Stimulated activated CD8-positive, alpha-beta memory T cell treated with anti-CD3 and anti-CD28 coated beads, Interleukin-7, amount 100 ng/mL, for 4 hours (primary cell): ENCODE measurements around the gene KLHL40.

Source experiments
- DNase-seq, 2 donors: peaks; one replicate each; pipeline ENCODE4 v3.0.0-alpha.2; 2020; ENCODE audit warnings: low read depth in 2 of 2

KLHL40 gene

DNA sequence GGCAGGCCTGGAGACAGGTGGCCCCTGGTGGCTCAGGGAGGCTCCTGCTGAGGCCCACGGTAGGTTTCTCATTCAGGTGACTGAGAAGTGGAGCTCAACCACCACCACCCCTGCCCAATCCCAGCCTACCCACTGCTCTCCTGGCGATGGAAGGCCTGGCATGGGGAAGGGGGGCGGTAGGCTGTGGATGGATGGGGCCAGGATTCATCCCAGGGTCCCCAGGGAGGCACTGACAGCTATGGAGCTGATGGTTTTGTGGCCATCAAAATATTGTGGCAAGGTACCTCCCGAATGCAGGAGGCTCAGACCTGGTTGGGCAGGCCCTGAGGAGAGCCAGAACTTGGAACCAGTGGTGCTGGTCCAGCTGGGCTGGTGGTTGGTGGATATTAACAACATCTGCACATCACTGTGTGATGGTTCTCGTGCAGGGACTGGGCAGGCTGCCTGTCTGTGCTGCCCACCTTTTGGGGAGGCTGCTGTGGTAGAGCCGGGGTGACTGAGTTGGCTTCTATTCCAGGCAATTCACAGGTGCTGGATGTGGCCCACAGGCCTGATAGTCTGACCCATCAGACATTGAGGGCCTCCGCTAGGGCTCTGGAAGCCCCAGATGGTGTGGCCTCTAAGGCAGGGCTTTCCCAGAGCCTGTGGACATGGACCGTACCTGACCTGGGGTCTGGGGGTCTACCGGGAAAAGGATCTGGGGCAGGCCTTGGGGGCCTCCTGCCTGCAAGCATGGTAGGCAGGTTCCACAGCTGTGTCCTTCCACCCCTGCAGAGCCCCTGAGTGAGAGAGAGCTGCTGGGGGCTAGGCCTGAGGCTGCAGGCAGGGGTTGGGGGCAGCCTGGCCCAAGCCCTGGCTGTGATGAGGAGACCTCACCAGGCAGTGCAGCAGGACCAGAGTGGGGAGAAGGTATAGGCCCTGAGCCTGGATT lies 28.4 kb upstream of the KLHL40 start:
- DNase-seq = no peak

DNA sequence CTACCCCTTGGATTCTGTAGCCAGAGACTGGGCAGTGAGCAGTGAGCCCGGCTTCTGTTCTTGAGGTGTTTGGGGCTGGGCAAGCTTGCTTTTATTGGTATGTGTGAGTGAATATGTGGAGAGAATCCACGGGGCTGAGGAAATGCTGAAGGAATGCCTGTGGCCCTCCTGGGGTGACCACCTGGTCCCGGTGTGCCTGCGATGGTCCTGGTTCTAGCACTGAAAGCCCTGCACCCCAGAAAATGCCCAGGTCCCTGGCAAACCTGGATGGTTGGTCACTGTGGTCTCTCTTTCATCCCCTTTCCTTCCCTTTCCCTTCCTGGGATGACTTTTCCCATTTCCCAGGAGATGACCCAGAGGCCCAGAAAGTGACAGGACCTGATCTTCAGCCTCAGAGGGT lies 27.7 kb upstream of the KLHL40 start:
- DNase-seq = no peak

DNA sequence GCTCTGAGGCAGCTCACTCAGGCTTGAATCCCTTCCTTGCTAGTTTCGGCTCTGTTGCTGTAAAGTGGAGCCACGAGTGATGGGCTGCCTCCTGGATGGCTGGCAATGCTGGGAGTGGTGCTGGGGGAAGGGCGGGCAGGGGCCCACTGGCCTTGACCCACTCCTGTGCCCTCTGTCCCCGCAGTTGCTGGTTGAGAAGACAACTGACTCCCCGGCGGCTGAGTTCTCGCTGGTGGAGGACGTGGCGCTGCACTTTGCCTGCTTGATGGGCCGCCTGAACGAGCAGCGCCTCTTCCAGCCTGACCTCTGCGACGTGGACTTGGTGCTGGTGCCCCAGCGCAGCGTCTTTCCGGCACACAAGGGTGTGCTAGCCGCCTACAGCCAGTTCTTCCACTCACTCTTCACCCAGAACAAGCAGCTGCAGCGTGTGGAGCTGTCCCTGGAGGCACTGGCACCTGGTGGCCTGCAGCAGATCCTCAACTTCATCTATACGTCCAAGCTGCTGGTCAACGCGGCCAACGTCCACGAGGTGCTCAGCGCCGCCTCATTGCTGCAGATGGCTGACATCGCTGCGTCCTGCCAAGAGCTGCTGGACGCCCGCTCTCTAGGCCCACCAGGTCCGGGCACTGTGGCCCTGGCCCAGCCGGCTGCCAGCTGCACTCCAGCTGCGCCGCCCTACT lies 27.1 kb upstream of the KLHL40 start:
- DNase-seq = no peak

DNA sequence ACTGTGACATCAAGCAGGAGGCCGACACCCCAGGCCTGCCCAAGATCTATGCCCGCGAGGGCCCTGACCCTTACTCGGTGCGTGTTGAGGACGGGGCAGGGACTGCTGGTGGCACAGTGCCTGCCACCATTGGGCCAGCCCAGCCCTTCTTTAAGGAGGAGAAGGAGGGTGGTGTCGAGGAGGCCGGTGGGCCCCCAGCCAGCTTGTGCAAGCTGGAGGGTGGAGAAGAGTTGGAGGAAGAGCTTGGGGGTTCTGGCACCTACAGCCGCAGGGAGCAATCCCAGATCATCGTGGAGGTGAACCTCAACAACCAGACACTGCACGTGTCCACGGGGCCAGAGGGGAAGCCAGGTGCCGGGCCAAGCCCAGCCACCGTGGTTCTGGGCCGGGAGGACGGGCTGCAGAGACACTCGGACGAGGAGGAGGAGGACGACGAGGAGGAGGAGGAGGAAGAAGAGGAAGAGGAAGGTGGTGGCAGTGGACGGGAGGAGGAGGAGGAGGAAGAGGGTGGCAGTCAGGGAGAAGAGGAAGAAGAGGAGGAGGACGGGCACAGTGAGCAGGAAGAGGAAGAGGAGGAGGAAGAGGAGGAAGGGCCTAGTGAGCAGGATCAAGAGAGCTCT lies 26.5 kb upstream of the KLHL40 start:
- DNase-seq = no peak

DNA sequence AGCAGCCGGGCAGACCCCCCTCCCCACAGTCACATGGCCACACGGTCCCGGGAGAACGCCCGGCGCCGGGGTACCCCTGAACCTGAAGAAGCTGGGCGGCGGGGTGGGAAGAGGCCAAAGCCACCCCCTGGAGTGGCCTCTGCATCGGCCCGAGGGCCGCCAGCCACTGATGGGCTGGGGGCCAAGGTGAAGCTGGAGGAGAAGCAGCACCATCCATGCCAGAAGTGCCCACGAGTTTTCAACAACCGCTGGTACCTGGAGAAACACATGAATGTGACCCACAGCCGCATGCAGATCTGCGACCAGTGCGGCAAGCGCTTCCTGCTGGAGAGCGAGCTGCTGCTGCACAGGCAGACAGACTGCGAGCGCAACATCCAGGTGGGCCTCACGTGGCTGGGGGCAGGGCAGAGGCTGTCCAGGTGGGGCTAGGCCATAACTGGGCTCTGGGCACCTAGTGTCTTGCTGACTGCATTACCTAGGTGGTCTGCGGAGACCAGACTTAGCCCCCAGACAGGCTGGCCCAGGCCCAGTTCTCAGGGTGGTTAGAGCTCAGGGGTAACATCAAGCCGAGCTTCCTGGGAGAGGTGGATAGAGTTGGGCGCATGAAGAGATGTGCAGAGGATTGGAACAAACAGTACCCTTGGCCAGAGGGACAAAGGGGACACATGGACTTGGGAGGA lies 25.7 kb upstream of the KLHL40 start:
- no peak for DNase-seq

DNA sequence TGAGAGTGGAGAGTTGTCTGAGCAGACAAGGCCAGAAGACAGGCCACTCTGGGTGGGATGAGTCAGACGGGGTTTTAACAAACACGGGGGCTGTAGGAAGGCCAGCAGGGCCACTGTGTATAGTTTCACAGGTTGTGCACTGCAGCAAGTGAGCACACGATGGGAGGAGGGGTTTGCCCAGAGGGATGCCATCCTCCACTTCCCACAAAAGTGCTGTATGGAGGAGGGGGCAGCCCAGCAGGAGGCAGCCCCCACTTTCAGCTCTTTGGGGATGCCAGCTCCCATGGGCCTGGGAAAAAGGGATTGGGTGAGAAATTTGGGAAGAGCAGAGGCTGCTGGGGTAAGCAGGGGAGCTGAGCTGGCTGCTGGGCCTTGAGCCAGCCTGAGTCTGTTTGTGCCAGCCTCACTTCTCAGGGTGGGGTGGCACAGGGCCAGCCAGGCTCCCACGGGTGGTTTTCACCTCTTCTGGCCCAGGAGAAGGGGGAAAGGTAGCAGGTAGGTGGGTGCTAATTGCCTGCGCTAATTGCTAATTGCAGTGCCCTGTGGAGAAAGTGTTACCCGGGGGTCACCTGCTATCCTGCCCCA lies 25.1 kb upstream of the KLHL40 start:
- DNase-seq = no peak

DNA sequence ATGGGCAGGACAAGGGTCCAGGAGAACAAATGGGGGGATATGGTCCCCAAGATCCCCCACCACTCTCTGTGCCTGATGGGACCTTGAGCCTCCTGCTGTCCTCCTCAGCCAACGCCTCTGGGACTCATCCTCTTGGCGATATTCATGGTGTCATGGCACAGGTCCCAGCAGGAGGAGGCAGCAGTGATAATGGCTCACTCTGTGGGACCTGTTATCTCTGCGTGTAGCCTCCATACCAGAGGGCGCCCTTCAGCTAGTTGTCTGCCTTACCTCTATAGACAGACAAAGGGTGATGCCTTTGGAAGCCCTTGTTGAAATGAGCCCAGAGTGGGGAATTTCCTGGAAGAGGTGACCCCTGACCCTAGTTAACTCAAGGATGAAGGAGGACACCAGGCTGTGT lies 24.4 kb upstream of the KLHL40 start:
- no peak for DNase-seq

DNA sequence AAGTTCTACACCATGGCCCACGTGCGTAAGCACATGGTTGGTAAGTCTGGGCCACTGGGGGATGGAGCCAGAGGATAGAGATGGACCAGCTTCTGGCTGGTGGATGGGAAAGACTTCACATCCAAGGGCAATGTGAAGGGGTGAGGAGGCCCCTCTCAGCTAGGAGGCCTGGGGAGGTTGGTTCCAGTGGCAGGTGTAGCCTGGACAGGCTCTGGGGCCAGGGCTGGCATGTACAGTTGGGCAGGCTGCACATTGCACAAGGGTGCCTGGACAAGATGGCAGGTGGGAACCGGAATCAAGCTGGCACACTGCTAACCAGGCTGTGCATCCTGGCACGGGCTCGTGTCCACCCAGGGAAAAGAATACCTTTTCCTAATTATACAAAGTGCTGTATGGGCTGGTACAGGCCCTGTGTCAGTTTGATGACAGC lies 23.7 kb upstream of the KLHL40 start:
- DNase-seq = no peak

DNA sequence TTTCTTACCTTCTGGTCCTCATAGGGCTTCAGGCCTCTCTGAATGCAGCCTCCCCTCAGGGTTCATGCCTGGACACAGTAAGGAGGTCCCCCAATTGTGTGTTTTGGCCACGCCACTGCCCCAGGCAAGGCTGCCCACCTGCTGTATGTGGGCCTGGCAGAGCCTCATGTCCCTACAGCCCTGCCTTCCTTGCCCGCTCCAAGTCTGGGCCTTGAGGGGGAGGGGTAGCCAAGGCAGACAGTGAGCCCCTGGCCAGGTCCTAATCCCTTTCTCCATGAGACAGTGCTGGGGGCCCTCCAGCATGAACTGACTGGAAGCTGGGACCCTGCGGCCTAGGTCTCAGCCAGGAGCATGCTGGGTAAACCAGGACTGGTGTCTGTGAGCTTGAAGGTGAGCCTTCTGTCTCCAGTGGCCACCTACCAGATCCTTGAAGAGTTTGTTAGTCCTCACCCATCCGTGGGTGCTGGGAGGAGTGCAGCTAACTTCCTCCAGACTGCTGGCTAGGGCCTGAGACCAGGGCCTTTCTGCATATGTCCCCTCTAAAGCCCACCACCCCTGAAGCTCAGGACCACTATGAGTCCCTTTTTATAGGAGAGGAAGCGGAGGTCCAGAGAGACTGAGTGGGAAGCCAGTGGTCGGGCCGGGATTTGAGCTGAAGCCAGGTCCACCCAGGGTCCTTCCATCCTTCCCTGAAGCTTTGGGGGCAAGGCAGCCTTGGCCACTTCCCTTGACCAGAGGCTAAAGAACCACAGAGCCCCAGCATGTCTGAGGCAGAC lies 23.1 kb upstream of the KLHL40 start:
- no peak for DNase-seq

DNA sequence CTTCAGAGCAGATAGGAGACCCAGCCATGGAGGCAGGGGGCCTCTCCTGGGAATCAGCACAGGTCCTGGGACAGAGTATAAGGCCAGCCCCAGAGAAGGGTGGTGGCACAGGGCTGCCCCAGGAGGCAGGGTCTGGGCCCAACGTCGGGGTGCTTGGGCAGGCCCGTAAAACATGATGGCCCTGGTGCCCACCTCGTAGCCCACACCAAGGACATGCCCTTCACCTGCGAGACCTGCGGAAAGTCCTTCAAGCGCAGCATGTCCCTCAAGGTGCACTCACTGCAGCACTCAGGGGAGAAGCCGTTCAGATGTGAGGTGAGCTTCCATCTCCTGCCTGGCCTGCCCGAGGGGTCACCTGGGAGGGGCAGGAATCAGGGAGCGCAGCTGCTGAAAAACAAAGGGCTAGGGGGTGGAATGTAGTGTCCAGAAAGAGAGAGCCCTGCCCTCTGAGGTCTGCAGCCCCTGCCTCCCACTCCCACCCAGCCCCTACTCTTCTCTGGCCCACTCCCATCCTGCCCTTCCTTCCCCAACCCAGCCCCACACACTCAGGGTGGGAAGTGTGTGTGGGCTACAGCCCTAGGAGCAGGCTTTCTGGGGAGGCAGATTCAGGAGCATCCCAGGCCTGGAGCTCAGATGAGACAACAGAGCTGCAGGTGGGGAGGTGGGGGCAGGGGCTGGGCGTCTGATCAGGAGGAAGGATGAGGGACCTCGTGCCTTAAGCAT lies 22.4 kb upstream of the KLHL40 start:
- no peak for DNase-seq

DNA sequence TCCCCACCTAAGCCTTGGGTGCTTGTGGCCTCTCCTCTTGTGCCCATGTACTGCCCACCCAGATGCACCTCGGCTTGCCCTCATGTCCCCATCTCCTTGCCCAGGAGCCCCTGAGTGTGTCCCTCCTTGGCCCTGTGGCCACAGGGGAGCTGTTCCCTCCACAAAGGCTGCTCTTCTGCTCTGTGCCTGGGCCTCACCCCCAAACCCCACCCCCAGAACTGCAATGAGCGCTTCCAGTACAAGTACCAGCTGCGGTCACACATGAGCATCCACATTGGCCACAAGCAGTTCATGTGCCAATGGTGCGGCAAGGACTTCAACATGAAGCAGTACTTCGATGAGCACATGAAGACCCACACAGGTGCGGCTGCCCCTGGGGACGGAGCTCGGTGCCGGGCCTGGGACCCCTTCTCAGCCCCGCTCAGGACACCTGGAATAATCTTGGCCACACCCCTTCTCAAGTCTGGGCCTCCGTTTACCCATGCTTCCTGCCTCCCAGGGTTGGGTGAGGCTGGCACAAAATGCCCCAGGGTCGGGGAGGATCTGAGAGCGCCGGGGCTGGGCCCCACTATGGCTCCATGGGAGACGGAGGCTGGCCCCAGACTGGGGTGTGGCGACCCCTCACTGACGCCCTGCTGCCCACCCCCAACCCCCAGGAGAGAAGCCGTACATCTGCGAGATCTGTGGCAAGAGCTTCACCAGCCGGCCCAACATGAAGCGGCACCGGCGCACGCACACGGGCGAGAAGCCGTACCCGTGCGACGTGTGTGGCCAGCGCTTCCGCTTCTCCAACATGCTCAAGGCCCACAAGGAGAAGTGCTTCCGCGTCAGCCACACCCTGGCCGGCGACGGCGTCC lies 21.5 kb upstream of the KLHL40 start:
- no peak for DNase-seq

DNA sequence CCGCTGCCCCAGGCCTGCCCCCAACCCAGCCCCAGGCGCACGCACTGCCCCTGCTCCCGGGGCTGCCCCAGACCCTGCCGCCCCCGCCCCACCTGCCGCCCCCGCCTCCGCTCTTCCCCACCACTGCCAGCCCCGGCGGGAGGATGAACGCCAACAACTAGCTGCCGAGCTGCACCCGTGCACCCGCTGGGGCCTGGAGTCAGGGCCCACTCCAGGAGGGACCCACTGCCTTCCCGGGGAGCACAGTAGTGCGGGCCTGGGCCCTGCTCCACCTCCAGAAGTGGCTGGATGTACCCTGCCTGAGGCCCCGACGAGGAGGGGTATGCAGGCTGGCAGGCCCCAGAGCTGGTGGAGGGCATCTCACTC lies 20.9 kb upstream of the KLHL40 start:
- DNase-seq = no peak

DNA sequence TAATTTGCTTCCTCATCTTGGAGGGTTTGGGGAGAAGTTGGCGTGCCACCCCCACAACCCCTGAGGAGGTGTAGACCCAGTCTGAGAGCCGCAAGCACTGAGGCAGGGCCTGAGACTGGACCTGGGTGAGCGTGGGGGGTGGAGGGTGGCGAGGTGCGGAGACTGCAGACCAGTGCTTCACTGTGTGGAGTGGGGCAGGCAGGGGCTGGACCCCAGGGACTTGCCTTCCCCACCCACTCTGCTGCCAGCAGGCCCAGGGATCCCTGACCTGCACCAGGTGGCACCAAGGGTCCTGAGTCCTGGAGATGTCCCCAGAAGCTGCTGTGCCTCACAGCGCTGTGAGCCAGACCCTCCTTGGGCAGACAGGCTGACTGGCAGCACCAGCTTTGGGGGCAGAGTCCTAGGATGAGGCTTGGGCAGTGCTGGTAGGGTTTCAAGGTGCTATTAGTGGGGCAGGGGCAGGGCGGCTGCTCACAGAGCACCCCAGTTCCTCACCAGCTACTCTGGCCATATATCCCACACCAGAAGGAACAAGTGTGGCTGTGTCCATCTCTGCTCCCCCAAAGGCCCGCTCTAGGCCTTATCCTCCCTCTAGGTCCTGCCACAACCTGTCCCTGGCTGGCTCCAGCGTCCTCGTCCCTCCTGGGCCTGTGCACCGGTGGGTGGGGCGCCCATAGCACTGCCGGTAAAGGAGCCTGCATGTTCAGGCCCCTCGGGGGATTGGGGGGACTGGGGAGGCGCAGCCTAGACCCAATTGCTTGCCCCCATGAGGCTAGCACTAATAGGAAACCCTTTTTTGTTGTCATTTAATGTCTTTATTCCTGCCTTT lies 20.1 kb upstream of the KLHL40 start:
- DNase-seq = no peak

DNA sequence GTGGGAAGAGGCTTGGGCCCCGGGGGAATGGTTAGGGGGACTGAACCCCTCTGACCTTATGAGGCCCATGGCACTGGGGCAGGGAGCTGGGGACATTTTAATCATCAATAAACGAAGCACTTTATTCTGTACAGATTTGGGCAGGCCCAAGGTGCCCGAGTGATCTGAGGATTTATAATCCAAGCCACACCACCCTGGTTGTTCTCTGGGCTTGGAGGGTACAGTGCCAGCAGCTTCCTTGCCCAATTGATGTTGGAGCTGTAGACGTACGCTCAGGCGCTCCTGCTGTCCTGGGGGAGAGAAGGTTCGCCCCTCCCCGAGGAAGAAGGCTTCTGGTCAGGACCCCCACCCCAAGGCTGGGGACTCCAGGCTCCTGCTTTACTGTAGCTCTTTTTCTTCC lies 19.3 kb upstream of the KLHL40 start:
- no peak for DNase-seq

DNA sequence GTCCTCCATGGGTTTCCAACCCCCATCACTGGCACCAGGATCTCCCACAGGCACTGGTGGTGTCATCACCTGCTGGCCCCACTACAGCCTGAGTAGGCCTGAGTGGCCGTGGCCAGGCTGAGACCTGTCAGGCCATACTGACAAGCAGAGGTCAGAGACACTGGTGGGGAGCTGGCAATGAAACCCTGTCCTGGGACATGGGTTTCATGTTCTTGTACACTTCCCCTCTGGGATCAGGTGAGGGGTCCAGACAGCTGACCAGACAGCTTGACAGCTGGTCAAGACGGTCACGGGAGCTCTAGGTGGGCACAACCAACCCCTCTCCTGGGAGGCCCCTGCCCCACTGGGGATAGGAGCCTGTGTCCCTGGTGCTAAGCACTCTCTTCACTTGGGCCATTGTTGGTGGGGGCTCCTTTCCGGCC lies 18.7 kb upstream of the KLHL40 start:
- DNase-seq = no peak

DNA sequence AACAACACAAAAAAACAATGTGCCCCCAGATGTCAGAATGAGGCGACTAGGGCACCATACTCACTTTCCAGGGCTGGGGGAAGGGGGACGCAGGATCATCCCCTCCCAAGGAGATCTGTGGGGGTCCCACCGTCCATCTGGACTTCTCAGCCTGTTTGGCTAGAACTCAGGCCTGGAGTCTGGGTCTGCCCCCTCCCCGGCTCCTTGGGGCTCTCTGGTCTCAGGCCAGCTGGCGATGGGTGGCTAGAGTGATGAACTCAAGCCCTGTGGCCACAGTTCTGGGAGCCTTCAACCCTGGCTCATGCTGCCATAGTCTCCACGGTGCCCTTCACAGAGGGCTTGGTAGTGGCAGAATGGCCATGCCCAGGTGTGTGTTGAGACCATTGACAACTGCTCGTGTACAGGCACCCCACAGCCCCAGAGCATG lies 18.2 kb upstream of the KLHL40 start:
- no peak for DNase-seq

DNA sequence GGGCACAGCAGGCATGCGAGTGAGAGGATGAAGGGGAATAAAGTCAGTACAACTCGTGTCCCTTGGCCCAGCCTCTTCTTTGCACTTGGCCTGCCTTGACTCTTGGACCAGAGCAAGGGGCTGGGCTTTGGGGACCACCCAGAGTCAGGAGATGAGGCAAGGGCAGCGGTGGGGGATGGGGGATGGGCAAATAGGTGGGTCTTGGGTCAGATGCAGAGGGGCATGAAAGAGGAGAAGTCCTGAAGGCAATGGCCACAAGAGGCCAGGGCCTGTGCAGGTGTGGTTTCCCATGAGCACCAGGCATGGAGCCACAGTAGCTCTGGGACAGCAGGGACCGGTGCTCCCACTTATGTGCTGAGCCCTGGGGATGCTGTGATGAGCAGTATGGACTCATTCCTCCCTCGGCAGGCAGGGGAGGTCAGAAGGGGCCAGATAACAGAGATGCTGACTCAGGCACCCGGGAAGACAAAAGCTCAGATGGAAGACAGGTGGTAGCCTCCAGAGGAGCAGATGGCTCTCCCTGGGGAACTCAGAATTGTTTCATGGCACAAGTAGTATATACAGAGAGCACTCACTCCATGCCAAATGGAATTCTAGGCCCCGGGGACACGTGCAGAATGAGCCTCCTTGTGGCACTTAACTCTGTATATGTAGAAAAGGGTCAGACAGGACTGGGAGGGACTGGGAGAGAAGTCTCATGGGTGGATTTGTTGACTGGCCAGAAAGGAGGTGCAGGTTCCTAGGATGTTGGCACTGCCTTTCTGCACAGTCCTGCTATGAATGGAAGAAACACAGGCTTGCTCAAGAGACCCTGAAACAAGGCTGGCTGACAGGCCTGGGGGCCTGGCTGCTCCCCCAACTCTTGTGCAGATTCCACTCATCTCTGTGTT lies 17.6 kb upstream of the KLHL40 start:
- DNase-seq = no peak

DNA sequence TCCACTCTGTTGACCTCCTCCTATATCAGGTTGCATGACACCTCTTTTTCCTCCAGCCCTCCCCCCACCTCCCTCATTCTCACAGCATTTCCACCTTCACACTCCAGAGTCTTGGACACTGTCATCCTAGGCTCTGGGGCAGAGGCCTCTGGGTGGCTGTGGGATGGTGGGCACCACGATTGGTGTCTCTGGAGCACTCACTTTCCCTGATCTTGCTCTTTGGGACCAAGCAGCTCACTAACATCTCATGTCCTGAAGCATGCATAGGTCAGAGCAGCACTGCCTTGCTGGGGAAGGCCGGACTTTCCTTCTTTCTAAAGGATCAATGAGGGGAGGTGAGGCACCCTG lies 16.9 kb upstream of the KLHL40 start:
- no peak for DNase-seq
